H54 (cell line): Measurements from ENCODE around the gene SMPD3.

Experiments used
- DNase-seq: peaks from one replicate; pipeline ENCODE4 v3.0.0; 2011; ENCODE audit warnings: low spot score, mixed read lengths; ENCODE audit not compliant: insufficient read length
- FAIRE-seq: peaks from 3 replicates; lab custom pipeline; 2011; peaks lifted over from hg19 to GRCh38; lab: Jason Lieb, UNC
- POLR2A ChIP-seq: IDR thresholded peaks from 2 replicates; pipeline ENCODE4 v1.6.1; 2011; ENCODE audit warnings: low read depth, mild to moderate bottlenecking, low read length

The SMPD3 gene

DNA sequence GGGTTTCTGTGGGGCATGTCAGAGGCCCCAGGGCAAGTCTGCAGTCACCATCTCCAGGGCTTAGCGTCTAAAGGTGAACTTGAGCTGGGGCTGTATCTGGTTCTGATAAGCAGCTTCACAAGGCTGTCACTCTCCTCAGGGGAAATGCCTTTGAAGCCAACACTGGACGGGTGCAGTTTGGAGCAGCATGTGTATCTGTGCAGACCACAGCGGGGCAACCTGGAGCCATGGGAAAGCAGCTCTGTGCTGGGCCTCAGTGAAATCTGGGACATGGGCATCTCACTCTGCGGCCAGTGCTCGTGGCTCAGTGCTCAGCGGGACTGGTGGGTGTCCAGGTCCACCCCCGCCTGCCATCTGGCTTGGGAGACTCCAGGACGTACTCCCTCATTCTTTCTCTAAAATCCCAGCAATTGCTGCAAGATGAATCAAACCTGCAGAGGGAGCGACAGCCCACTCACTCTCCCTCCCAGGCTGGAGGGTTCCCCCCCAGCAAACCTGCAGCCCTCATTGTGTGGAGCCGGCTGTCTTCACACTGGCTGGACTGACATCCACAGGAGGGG lies 74.0 kb downstream of the SMPD3 start:
- no peak for TF ChIP-seq POLR2A
- FAIRE-seq (no peak), DNase-seq (no peak)

DNA sequence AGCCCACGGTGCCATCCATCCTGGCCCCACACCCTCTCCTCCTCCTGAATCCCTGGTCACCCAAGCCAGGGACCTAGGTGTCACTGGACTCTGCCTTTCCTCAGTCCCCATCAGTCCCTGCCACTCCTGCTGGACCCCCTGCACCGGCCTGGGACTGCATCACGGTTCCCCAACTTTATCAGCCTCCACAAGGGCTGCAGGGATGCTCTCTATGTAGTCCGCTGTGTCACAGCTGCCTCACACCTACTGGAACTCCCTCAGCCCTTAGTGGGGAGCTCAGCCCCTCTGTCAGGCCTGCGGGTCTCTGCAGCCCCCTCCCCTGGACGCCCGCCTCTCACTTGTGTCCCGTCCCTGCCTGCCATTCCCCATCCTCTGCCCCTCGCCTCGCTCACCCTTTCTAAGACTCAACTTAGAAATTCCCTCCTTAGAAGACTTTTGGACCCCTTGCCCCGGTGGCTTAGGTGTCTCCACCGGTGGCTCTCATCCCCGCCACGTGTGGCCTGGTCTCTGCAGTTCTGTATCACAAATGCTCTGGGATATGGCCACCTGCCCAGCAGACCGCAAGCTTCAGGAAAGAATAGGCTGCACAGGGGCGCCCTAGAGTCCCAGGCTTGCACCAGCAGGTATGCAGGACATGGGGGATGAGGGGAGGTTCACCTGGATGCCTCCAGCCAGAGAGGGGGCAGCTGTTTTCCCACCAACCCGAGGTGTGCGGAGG lies 74.6 kb downstream of the SMPD3 start:
- FAIRE-seq: no peak
- no peak for TF ChIP-seq POLR2A
- DNase-seq: no peak

DNA sequence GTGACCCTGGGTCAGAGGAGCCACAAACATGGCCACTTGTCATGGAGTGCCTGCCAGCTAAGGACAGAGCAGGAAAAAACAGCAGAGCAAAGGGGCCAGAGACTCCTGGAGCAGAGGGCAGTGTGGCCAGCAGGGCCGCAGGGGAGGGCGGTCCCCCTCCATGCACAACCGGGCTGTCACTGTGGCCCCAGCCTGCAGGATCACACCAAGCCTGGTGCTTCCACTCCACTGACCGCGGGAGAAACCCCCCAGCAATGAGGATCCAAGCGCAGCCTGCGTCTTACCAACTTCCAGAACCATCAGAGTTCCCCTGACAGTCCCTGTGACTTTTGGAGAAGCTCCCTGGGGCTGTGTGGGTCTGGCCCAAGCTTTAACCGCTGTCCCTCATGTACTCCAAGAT lies 75.5 kb downstream of the SMPD3 start:
- TF ChIP-seq POLR2A: no peak
- FAIRE-seq (no peak), DNase-seq (no peak)

DNA sequence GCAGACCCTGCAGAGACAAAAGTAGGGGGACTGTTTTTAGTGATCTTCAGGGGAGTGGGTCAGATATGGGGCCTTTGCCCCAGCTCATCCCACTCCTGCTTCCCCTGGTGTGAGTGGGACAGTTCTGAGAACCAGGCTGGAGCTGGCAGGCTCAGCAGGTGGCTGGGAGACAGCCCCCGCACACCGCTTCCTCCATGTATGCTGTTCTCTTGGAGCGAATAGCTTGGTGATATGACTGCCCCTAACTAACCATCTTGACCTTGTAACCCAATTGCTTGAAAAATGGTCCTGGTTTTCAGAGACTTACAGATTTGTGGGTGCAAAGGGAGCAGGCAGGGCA lies 76.0 kb downstream of the SMPD3 start:
- TF ChIP-seq POLR2A: no peak
- DNase-seq (no peak), FAIRE-seq (no peak)

DNA sequence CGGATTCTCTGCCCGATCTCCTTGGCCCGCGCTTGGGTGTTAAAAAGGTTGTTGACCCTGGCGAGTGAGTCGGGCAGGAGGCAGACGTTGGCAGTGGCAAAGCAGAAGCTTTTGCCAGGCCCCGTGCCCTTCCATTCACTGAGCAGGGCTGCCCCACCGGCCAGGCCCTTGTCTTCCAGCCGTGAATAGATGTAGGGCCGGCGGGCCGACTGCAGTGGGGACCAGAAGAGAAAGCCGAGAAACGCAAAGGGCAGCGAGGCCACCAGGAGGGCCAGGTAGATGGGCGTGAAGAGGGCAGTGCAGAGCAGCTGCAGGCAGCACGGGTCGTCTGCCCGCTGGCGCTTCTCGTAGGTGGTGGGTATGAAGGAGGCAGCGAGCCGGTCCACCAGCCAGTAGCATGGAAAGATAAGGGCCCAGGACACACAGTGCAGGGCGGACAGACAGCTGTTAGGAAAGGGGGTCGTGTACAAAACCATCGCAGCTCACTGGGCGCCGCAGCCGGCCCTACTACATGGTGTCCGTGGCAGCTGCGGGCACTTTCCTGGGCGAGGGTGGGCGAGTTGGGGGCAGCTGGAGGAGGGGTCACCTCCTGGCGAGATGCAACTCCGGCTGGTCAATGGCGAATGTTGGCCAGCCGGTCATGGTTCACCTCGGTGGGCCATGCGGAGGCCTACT lies 76.5 kb downstream of the SMPD3 start:
- DNase-seq (no peak), FAIRE-seq (no peak)
- TF ChIP-seq POLR2A: no peak

DNA sequence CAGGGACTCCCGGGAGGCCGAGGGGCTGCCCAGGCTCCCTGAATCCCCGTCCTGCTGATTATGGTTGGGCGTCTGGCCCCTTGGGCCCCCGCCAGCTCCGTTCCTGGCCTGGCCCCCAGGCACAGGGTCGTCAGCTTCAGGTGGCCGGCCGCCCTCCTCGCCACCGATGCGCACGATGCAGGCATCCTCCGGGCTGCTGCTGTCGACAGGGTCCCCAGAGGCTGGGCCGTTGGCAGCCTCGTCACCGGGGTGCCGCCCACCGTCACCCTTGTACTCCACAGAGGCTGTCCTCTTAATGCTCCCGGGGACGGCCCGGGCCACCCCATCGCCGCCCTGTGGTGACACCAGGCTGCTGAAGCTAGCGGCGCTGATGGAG lies 77.0 kb downstream of the SMPD3 start:
- no peak for DNase-seq
- no peak for FAIRE-seq
- TF ChIP-seq POLR2A: no peak

DNA sequence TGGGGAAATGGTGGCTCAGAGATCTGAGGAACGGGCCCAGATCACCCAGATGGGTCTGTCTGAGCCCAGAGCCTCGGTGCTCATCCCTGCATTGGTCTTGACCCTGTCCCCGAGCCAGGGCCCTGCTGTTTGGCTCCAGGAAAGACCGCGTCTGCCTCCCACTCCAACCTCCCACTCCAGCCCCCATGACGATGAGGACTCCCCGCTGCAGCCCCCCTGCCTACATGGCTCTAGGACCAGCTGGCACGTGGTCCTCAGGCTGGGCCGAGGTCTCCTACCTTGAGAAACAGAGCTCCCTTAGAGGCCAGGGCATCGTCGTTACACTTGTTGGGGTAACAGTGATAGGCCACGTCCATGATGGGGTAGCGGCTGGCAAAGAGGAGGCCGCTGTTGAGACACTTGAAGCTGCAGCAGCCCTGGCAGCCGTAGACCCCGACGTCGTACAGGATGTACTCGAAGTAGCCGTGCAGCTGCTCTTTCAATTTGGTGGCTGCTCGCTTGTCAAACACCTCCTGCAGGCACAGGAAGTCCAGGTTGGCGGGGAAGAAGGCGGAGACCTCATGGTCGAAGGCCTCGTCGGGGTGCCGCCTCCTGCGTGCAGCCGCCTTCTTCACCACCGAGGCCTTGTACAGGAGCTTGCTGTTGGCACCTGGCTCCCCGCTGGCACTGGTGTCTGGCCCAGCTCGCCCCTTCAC lies 77.6 kb downstream of the SMPD3 start:
- FAIRE-seq: no peak
- no peak for TF ChIP-seq POLR2A
- DNase-seq: no peak

DNA sequence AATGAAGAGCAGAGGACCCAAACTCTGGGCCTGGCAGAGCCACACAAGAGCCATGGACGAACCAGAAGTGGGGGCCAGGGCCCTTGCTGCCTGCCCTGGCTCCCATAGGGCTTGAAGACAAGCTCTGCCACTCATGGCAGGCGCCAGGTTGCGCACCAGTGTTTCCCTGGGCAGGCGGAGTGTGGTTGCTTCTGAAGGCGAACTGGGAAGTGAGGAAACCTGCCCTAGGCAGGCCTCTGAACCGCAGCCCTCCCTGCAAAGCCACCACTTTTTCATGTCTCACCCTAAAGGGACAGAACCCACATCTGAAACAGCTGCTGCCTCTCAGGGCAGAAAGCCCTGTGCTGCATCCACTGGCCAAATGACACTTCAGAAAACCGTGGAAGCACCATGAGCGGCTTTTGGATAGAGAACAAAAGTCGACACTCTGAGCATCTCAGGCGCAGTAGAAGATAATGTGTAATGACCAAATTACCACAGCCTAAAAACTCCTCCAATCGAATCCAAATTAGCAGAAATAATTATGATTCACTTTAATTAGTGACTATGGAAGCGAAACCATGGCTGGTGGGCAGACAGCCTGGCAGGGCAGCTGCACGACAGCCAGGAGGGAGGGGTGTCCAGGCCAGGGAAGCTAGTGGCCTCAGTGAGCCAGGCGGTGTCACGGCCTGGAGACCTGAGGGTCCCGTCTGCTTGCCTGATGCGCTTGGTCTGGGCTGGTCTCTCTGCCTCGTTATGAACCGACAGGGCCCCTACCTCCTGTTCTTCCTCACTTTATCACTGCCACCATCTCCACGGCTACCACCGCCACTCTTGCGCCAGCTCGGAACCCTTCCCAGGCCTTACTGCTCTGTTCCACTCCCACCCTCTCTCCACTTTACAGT lies 78.4 kb downstream of the SMPD3 start:
- FAIRE-seq (no peak), DNase-seq (no peak)
- no peak for TF ChIP-seq POLR2A

DNA sequence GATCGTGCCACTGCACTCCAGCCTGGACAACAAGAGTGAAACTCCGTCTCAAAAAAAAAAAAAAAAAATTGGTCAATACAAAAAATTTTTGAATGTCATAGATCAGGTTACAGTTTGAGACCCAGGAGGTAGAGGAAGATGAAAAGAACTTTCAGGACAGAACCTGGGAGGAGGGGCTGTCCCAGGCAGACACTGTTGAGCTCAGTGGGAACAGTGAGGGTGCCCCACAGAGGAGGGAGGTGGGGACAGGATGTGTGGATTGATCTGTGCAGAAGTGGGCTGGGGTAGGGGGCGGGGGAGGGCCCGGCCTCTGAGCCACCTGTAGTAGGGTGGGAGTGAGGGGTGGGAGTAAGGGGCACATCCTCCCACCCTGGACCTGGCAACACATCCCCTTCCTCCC lies 79.1 kb downstream of the SMPD3 start:
- FAIRE-seq: no peak
- DNase-seq: no peak
- no peak for TF ChIP-seq POLR2A

DNA sequence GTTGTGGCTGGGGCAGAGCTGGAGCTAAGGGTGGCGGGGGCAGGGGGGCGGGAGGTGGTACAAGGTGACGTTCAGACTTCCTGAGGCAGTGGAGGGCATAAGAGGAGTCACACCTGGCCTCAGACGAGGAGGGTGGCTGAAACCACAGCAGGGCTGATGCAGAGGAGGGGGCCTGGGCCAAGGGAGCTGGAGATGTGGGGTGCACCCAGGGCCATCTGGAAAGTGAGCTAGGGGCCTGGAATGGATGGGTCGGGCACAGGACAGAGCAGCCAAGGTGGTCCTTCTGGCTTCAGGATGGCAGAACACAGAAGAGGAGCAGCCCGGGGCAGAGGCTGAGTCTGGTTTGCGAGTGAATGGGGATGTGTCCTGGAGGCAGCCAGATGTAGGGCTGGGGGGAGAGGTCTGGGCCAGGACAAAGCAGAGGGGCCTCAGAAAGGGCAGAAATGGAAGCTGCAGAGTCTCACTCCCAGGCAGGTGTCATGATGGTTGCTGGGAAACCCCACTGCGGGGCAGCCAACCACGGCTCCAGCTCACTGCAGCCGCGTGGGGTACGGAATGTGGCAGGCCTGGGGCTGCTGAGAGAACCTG lies 79.9 kb downstream of the SMPD3 start:
- DNase-seq: no peak
- TF ChIP-seq POLR2A: no peak
- no peak for FAIRE-seq

DNA sequence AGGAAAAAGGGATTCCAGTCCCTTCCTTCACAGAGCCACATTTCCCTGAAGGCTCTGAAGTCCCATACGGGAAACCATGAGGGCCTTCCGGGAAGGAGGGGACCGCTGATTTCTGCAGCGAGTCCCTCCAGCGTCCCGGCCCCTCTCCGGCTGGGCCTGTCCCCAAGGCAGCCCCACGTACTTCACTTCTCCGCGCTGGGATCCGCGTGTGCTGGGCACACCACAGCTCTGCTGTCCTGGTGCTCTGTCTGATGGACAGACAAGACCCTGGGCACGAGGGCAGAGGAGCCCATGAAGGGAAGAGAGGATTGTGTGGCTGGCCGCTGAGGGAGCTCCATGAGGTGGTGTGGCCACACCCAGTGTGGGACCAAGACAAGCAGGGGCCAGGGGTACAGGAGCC lies 80.4 kb downstream of the SMPD3 start:
- no peak for DNase-seq
- FAIRE-seq: no peak
- no peak for TF ChIP-seq POLR2A

DNA sequence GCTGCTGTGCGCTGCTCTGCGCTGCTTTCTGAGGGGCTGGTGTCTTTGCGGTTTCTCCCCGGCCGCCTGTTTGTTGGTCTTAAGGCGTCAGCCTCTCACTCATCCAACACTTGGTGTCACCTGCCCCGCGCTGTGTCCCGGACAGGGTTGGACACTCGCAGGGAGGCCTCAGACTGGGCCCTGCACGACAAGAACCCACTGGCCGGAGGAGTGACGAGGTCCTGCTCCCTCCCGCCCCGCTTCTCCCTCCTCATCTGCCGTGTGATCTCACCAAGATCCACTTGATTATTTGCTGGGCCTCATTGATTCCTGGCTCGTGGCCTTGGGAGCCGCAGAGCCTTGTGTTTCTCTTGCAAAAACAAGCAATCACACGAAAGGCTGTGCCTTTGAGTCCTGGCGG lies 80.9 kb downstream of the SMPD3 start:
- TF ChIP-seq POLR2A: no peak
- FAIRE-seq (no peak), DNase-seq (no peak)

DNA sequence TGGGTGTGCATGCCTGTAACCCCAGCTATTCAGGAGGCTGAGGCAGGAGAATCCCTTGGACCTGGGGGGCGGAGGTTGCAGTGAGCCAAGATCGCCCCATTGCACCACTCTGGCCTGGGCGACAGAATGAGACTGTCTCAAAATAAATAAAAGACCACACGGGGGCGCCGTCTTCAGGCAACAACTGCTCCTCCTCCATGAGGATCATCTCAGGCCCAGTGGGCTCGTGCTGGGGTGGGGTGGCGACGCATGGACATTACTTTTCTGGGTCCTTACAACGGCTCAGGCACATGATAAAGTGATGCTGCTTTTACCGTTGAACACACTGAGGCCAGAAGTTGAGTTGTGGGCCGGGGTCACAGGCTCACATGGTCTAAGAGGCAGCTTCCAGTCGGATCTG lies 81.3 kb downstream of the SMPD3 start:
- peak; percentile 46 for DNase-seq
- FAIRE-seq: no peak
- TF ChIP-seq POLR2A: no peak

DNA sequence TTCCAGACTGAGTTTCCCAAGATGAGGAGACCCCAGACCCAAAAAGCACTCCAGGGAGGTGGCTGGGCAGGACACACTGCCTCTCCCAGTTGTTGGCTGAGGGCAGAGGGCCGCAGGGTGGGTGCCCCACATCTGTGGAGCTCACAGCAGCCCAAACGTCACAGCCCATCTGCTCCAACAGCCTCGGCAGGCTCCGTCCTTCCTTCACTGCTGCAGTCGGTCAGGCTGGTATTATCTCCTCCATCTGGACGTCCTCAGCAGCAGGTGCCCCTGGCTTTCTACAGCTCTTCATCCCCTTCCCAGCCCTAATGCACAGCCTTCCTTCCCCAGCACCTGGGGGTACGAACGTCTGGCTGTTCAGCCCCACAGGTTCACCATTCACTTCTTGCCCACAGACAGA lies 82.2 kb downstream of the SMPD3 start:
- no peak for DNase-seq
- no peak for FAIRE-seq
- TF ChIP-seq POLR2A: no peak
